ENCODE data around the gene HDAC7.
"Not testable (repeated sequence)": the region's sequence is repeated elsewhere in the genome, so short reads cannot be mapped to it uniquely, and the experiment has no call there.

Gene HDAC7

DNA sequence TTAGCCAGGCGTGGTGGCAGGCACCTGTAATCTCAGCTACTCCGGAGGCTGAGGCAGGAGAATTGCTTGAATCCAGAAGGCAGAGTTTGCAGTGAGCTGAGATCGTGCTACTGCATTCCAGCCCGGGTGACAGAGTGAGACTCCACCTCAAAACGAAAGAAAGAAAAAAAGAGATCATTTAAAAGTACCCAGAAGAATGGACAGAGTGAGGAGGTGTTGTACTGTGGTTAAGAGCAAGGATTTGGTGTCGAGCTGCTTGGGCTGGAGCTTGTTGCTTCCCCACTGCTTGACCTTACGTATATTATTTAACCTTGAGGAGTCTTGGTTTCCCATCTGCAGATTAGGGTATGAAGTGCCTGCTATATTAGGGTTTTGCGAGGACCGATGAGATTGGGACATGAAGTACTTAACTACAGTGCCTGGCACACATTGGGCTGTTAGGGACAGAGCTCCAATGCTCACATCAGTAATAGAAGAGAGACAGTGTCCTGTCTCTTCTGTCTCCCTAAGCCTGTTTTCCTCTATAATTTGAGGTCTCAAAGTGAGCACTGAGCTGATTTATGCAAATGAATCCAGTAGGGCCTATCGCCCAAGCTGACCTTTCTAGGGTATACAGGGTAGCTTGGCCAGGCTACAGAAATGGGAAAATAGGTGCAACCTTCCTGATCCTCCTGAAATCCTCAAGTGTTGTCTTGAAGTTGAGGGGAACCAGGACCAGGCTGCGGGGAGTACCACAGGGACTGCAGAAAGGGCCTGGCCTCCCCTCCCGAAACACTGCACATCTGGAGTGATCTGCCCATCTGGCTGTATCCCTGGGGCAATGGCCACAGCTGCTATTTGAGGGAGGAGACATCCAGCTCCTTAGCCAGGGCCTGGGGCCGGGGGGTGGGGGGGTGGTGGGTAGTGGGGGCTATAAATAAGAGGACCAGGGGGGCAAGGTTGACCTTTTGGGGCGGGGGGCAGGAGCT is 8.6 kb upstream of the HDAC7 start:
- DNase-seq, result no peak

DNA sequence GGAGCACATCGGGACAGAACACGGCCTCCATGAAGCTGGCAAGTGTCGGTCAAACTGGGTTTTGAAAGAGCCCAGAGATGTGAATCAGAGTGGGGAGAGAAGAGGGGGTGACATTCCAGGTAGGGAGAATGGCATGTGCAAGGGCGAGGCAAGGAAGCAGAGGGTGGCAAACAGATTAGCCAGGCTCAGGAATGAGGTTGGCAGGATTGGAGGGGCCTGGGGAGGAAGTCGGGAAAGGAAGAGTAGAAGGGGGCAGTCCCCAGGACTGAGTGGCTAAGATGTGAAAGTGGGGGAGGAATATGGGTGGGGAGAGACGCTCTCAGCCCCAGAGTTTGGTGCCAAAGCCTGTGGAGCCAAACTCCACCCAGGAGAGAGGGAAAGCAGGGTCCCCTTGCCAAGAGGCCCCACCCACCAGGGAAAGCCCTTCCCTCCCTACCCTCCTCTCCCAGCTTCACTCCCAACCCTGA is 5.5 kb upstream of the HDAC7 start:
- no peak for DNase-seq

DNA sequence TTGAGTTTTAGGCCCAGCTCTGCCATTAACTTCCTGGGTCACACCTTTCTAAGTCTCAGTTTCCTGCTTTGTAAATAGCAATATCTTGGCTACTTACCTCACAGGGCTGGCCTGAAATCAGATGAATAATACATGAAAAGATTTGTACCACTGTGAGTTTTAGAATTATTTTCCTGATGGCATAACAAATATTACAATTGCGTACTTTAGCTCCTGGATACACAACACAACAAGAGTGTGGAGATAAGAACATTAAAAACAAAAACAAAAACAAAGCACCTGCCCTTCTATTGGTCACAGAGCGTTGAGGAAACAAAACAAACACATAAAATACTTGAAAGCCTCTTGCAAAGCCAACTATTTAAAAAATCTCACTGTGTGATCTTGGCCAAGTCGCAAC is 4.9 kb upstream of the HDAC7 start:
- DNase-seq, result no peak

DNA sequence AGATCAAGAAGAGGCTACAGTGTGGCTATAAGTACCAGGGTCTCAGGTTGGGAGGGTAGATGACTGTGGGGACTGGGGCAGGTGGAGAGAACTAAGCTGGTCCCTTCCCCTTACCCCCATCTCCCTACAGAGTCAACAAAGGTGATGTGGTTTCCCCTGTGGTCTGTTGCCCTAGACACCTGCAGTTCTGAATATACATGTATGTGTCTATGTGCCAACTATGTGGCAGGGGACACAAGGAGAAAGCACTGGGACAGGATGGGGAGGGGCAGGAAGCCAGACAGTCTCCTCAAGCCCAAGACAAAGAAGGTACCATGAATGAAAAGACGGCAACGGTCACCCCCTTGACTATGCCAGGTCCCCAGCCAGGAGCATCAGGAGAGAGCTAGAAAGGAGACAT is 4.5 kb upstream of the HDAC7 start:
- DNase-seq, result peak; percentile 74

DNA sequence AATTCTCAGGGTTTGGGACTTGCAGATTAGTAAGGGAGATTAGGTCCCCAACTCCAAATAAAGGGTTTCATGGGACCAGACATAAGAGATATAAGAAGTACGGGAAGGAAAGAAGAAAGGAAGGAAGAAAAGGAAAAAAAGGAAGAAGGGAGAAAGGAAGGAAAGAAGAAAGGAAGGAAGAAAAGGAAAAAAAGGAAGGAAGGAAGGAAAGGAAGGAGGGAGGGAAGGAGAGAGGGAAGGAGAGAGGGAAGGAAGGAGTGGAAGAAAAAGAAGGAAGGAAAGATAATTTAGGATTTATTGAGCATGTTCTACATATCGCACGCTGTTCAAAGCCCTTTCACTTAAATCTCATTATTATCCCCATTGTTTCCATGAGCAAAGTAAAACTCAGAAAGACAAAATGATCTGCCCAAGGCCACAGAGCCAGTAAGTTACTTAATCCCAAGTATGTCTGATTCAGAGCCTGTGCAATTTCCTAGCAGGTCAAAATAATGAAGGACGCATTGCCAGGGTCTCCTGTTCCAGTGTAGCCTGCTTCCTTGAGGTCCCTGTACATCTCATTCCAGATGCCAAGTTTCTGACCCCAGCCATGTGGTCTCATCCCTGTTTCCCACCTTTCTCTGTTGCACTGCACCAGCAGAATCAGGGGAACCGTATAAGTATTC is 3.9 kb upstream of the HDAC7 start:
- DNase-seq, result no peak

DNA sequence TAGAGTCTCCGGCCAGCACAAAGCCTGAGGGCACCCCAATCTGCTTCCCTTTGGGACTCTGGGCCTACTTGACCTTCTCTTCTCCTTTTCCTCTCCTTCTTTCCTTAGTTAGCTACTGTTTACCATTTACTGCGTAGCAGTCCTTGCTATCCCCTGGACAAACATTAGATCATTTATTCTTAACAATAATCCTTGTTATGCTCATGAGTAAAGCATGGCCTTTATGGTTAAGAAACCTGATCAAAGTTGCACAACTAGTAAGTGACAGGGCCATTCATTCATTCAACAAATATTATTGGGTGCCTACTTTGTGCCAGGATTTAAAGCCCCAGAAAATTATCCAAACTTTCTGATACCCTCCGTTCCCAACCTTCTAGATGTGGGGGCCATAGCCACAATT is 3.2 kb upstream of the HDAC7 start:
- no peak for DNase-seq

DNA sequence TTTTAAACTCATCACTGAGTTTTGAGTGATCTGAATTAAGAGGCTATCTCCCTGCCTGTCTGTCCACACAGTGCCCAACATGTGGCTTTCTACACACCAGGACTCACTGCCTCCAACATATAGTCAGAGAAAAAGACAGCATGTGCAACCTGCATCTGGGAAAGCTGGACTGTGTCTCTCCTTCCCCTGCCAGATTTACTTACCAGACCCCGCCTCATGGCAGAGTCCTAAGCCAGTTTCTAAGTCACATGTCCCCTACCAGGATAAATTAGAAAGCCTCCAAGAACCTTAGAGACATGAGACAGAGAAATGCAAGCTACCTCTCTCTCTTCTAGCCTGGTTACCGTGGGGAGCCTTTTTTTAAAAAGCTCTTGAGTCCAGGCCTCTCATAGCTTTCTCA is 2.7 kb upstream of the HDAC7 start:
- no peak for DNase-seq

DNA sequence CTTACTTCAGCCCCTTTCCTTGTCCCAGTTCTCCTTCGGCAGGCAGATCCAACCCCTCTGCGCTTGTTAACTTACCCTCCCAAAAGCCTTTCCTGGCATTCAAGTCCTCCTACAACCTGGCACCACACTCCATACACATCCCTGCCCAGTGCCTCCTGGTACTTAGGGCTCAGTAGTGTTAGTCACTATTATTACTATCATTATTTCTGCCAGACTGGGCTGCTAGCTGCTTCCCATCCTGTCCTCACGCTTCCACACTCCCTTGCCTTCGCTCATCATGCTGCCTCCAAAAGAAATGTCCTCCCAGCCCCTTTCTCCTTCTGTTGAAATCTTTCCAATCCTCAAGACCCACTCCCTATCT is 1.6 kb upstream of the HDAC7 start:
- DNase-seq, result no peak

DNA sequence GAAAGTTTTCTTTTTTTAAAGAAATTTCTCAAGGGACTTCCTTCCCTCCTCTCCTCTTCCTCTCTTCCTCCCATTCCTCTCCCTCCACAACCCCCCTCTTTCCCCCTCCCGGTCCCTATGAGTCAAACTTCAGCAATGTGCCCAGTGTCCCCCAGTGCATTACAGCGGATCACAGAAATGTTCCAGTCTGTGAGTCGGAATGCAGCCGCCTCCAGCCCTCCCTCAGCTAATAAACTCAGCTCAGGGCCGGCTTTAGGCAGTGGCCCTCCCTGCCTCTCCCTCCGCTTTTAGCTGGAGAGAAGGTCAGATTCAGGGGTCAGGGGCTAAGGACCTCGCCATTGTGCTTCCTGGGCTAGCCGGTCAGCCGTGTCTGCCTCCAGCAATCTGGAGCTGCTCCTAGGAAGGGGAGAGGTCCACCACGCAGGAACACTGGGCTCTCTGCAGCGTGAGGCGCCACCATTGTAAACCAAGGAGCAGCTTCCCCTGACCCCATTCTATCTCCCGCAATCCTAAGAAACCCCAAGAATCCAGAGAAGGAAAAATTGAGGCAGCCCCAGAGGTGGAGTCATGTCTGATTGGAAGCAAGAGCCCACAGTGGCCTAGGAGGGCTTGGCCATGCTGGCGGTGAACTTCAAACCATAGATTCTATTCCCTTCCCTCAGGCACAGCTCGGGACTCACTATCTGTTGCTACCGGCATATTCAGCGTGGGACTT is 1.1 kb upstream of the HDAC7 start:
- no peak for DNase-seq

DNA sequence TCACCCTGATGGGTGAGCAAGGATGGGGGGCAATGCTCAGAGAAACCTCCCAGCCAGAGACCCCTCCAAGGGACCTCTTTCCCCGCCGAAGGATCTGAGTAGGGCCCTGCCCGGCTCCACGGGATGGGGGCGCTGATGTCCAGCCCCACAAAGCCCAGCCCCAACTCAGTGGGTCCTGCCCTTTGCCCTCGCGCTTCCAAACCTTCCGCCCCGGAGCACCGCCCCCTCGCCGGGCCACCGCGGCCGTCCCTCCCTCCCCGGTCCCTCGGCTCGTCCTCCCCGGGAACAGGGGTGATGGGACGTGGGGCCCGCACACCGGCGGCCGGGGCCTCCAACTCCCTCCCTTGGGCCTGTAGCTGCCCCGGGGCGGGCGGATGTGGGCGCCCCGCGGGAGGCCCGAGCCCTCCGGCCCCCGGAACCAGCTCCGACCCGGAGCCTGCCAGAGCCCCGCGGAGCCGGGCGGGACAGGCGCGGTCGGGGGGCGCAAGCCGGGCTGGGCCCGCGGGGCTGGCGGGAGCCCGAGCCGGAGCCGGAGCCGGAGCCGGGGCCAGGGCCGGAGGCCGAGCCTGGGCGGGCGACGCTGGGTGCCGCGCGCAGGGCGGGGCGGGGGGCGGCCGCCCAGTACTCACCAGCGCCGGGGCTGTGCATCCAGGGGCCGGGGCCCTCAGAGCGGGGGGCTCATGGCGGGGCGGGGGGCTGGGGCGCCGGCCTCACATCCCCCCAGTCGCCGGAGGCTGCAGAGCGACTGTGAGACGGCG is 386 bp downstream of the HDAC7 start:
- DNase-seq, result peak; percentile 58

DNA sequence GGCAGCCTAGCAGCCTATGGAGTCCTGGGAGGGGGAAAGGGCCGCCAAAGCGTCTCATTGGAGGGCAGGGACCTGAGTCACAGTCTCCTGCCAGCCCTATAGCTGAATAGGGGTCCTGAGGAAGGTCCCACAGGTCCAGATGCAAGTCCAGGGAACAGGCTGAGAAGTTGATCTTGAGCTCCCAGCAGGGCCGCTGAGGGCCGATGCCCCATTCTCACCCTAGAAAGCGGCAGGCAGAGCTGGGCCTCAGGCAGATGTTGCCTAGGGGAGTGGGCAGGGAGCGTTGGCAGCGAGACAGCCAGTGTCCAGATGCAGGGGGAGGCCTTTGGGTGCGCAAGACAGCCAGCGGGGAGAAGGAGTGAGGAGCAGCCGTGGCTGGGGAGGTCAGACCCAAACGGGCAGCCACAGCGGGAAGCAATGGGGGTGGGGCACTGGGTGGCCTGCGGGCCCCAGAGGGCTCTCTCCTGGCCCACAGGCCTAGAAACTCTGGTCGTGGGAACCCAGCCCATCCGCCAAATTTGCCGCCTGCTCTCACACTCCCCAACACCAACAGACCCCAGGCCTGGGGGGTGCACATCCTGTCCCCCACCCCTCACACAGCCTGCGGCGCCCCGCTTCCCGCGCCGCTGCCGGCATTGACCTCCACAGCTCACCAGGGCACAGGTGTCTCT is 1.1 kb downstream of the HDAC7 start:
- DNase-seq, result peak; percentile 55

DNA sequence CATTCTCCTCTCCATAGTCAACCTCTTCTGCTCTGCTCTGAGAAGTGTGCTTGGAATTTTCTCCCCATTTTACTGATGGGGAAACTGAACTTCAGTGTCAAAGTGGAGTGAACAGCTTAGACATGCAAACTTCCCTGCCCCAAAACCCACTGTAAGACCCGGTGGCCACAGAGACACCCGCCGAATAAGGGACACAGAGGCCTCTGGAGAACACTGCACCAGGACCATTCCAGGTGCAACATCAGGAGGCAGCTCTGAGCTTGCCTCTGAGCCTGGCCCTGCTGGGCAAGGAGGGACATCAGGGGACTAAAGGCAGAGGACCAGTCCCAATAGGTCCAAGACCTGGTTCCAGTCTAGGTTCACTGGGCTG is 1.7 kb downstream of the HDAC7 start:
- no peak for DNase-seq

DNA sequence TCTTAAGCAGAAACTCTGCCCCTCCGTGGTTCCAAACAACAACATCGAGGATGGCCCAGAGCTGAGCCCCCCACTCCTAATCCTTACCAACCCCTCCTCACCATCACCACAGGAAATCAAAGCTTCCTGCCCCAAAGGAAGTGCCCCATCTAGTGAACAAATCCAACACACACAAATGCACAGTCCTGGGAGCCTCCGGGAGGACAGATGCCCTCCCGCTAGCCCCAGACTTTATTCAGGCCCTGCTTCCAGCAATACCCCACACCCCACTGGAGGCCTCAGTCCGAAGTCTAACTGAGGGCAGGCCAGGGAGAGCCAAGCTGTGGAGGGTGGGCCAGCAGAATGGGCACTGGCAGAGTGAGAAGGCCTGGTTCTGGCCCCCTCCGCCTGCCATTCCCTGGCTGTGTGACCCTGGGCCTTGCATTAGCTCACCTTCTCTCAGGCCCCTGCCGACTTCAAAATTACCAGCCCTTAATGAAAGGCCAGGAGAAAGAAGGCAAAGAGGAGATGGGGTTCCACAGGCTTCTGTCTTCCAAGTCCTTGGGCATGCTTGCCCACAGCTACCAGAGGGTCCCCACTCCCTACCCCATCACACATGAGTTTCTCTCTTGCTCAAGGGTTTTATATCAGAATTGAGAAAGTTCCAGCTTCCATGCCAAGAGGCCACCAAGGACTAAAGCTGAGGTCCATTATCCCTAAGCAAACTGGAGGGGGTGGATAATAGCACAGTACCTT is 2.3 kb downstream of the HDAC7 start:
- peak; percentile 48 for DNase-seq

DNA sequence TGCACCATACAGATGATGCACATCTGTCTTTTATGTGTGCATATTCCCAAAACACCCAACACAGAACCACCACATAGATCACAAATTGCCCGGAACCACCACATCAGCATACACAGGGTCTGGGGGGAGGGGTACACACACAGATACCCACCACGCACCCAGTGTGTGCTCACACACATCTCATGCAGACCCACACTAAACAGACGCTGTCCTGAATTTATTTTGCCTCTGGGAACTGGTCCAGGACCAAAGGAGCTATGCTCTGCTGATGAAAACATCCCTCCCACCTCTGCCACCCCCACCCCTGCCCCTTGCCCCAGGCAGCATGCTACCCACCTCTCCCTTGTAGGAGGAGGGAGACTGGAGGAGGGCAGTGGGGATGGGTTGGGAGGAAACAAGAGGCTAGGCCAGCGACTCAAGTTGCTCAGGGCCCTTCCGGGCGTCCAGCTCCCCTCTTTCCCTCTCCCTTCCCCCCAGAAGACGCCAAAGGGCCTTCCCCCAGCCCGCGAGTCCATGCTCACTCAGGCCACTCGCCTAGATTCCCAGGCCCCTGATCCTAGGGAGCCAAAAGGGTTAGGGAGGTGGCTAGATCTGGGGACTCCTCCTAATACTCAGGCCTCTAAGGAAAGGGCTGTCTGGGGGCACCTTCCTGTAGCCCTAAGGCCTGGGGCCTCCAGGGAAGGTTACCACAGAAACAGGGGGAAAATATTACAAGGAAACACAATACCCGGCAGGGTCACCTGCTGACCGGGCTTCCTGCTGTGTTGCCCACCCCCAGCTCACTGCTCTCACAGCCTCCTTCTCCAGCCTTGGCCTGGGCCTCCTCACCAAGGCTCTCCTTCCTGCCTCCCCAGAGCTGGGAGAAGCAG is 3.1 kb downstream of the HDAC7 start:
- DNase-seq, result no peak

DNA sequence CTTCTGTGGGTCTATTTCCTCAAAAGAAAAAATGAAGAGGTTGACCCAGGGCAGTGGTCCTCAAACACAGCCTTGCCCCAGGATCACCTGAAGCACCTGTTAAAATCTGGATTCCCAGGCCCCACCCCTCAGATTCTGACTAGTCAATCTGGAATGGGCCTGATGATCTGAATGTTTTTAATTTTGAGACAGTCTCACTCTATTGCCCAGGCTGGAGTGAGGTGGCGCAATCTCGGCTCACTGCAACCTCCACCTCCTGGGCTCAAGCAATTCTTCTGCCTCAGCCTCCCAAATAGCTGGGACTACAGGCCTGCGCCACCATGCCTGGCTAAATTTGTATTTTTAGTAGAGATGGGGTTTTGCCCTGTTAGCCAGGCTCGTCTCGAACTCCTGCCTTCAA is 4.3 kb downstream of the HDAC7 start:
- not testable (repeated sequence) for DNase-seq

DNA sequence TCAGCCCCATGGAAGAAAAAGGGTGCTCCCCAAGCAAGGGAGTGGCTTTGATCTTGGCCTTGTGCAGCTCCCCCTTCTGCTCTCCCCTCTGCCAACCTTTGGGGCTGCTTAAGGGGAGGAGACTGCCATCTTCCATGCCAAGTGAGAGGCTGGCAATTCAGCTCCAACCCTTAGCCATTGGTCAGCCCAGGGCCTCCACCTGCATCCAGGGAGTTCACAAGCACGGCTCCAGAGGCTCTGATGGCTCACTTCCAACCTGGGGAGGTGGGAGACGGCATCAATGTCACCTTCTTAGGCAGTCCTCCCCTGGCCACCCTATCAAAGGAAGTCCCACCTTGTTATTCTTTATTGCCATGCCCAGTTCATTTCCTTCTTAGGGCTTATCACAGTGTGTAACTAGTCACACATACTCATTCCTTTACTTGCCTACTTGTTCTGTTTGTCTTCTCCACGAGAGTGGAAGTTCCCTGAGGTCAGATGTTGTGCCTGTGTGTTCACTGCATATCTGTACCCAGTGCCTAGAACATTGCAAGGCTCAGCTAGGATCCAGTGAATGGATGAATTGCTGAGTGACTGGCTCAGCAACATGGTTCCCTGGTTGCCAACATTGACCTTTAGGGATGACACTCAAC is 5.0 kb downstream of the HDAC7 start:
- no peak for DNase-seq

DNA sequence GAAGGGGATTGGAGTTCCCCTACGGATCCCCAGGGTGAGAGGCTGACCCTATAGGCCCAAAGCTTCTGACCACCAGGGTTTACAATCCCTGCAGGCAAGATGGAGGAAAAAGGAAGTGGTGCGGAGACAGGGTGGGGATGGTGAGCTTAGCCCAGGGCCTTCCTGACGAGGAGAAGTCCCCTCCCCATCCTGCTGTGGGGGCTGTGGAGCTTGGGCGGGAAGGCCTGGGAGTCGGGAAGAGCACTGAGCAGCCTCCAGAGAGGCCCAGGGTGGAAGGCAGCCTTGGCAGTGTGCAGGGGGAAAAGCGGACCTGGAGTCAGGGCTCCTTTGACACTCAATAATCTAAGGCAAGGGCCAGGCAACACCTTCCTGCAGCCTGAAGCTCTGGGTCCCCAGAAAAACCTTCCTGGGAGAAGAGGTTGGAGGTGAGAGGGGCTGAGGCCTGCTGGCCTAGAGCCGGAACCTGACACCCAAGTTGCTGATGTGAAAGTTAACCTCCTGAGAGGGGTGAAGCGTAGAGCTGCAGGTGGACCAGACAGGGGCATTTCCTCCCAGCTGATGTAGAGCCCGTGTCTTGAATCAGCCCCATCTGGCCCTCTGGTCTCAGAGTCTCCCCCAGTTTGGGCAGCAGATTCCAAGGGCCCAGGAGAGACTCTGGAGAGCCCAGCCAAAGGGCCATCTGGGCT is 6.0 kb downstream of the HDAC7 start:
- peak; percentile 50 for DNase-seq

DNA sequence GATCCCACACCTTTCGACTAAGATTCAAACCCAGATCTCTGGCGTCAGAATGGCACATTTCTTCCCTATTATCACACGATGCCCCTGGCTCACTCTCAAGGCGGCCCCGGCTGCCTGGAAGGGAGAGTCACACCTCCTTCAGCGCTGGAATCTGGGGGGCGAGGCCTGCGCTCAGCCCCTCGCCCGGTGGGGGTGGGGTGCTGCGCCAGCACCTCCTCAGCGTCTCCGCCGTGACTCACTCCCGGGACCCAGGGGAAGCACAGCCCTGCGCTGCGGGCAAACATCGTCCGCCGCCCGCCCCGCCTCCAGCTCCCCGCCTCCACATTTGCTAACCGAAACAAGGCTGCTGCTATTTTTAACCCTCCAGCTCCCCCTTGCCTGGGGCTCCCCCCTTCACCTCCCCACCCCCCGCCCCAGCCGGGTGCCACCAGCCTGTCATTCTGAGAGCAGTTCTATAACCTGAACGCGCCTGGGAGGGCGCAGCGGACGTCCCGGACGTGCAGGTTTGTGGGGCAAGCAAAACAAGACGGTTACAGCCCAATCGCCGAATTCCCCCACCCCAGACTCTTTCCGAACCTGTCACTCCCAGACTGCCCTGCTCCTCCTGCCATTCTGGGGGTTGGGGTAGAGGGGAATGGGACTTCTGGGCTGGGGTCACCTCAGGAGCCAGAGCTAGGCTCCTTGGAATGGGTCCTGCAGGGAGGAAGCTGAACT is 6.7 kb downstream of the HDAC7 start:
- peak; percentile 95 for DNase-seq

Data from CD4-positive, alpha-beta T cell treated with Interleukin-12 subunit alpha and Interleukin-12 subunit beta, for 1 hour (primary cell).